Measurements from ENCODE around the gene LSM10.
A peak's percentile ranks its signal among the peaks of the same experiment; 100 is the strongest.

LSM10 gene

GRCh38 chr1:36397378-36398230, at the start of gene LSM10:
TSS of gene LSM10 (minus strand) at chr1:36397908. CDS start at chr1:36394129, 3,779 bp downstream.
- H4K20me1 ChIP-seq (ENCODE audit: insufficient read depth, low read length) = no peaks in the 10 kb centered on the region
- peak within 1 kb of the TSS; percentile 89 for H3K4me2 ChIP-seq (ENCODE audit: low read length)
- peak within 1 kb of the TSS; percentile 71 for H3K9ac ChIP-seq (ENCODE audit: low read length)
- peak within 1 kb of the TSS; percentile 92 for H3K4me3 ChIP-seq (ENCODE audit: low read length)
- peak within 1 kb of the TSS; percentile 82; the same call in 1 of the 2 replicates for H2AFZ ChIP-seq (ENCODE audit: low read depth, low read length)
- peak within 1 kb of the TSS; percentile 12; the same call in 1 of the 2 replicates for H3K27ac ChIP-seq (ENCODE audit: low read length)
- H3K9me3 ChIP-seq (ENCODE audit: insufficient read depth, low read length) = no peaks in the 10 kb centered on the region
- H3K27me3 ChIP-seq (ENCODE audit: low read depth, low read length) = no peaks in the 10 kb centered on the region
- peaks cover 14% of the 10 kb centered on the region for H3K79me2 ChIP-seq (ENCODE audit: low read length)
- TF ChIP-seq EZH2phosphoT487 (IDR thresholded peaks at IDR 0.05; ENCODE audit: low read depth) (no peak), CTCF (IDR thresholded peaks at IDR 0.05; ENCODE audit: low read depth, low read length) (no peak)
- peaks cover 12% of the 10 kb centered on the region for H3K4me1 ChIP-seq (ENCODE audit: low read length)
- no peaks in the 10 kb centered on the region for H3K36me3 ChIP-seq (replicated peaks; ENCODE audit: low read depth, low read length)

GRCh38 chr1:36447450-36447849, 49.7 kb upstream of the LSM10 start:
- Histone ChIP-seq H3K9ac (ENCODE audit: low read length) (no peak overlapping the region), H3K9me3 (ENCODE audit: insufficient read depth, low read length) (no peaks in the 10 kb centered on the region), H3K4me1 (ENCODE audit: low read length) (peaks cover 9% of the 10 kb centered on the region), H3K4me2 (ENCODE audit: low read length) (no peak overlapping the region), H3K27me3 (ENCODE audit: low read depth, low read length) (no peaks in the 10 kb centered on the region), H3K4me3 (ENCODE audit: low read length) (no peak overlapping the region), H3K79me2 (ENCODE audit: low read length) (no peaks in the 10 kb centered on the region), H3K36me3 (replicated peaks; ENCODE audit: low read depth, low read length) (no peaks in the 10 kb centered on the region), H4K20me1 (ENCODE audit: insufficient read depth, low read length) (no peaks in the 10 kb centered on the region), H3K27ac (ENCODE audit: low read length) (no peak overlapping the region), H2AFZ (ENCODE audit: low read depth, low read length) (no peak overlapping the region)
- no peak for TF ChIP-seq CTCF (IDR thresholded peaks at IDR 0.05; ENCODE audit: low read depth, low read length)
- TF ChIP-seq EZH2phosphoT487 (IDR thresholded peaks at IDR 0.05; ENCODE audit: low read depth) = no peak

- Histone ChIP-seq H3K27ac (ENCODE audit: low read length) (no peak overlapping the region), H4K20me1 (ENCODE audit: insufficient read depth, low read length) (no peaks in the 10 kb centered on the region), H3K4me1 (ENCODE audit: low read length) (peaks cover 9% of the 10 kb centered on the region), H2AFZ (ENCODE audit: low read depth, low read length) (no peak overlapping the region), H3K9ac (ENCODE audit: low read length) (no peak overlapping the region), H3K4me3 (ENCODE audit: low read length) (no peak overlapping the region), H3K36me3 (replicated peaks; ENCODE audit: low read depth, low read length) (no peaks in the 10 kb centered on the region), H3K79me2 (ENCODE audit: low read length) (no peaks in the 10 kb centered on the region), H3K27me3 (ENCODE audit: low read depth, low read length) (no peaks in the 10 kb centered on the region), H3K9me3 (ENCODE audit: insufficient read depth, low read length) (no peaks in the 10 kb centered on the region), H3K4me2 (ENCODE audit: low read length) (peak overlapping the region; percentile 45)
- TF ChIP-seq CTCF (IDR thresholded peaks at IDR 0.05; ENCODE audit: low read depth, low read length) = no peak
- TF ChIP-seq EZH2phosphoT487 (IDR thresholded peaks at IDR 0.05; ENCODE audit: low read depth) = no peak
These were observed 49.0 kb upstream of the LSM10 start for GRCh38 chr1:36446746-36447145.

- Histone ChIP-seq H2AFZ (ENCODE audit: low read depth, low read length) (no peak overlapping the region), H3K27ac (ENCODE audit: low read length) (no peak overlapping the region), H3K27me3 (ENCODE audit: low read depth, low read length) (no peaks in the 10 kb centered on the region), H3K36me3 (replicated peaks; ENCODE audit: low read depth, low read length) (no peaks in the 10 kb centered on the region), H3K4me3 (ENCODE audit: low read length) (no peak overlapping the region), H3K4me2 (ENCODE audit: low read length) (peak overlapping the region; percentile 45), H3K9me3 (ENCODE audit: insufficient read depth, low read length) (no peaks in the 10 kb centered on the region), H3K4me1 (ENCODE audit: low read length) (peaks cover 9% of the 10 kb centered on the region), H4K20me1 (ENCODE audit: insufficient read depth, low read length) (no peaks in the 10 kb centered on the region), H3K9ac (ENCODE audit: low read length) (no peak overlapping the region), H3K79me2 (ENCODE audit: low read length) (no peaks in the 10 kb centered on the region)
- TF ChIP-seq EZH2phosphoT487 (IDR thresholded peaks at IDR 0.05; ENCODE audit: low read depth) (no peak), CTCF (IDR thresholded peaks at IDR 0.05; ENCODE audit: low read depth, low read length) (peak; percentile 43)
These were observed 48.6 kb upstream of the LSM10 start for GRCh38 chr1:36446271-36446670.
